NCI-H345 treated with DMSO at 0.1 percent for 48 hours (cell line): ENCODE measurements around the gene SPACA6.
"Not testable (repeated sequence)": the region's sequence is repeated elsewhere in the genome, so short reads cannot be mapped to it uniquely, and the experiment has no call there.

Source experiments
- DNase-seq: peaks from one replicate; lab custom pipeline; 2025; ENCODE audit not compliant: unreplicated experiment; lab: John Stamatoyannopoulos, UW

Gene SPACA6

GRCh38 chr19:51733742-51734522 is 40.8 kb downstream of the SPACA6 start:
- DNase-seq: no peak

- no peak for DNase-seq
These were observed 42.8 kb downstream of the SPACA6 start for GRCh38 chr19:51735759-51736449.

GRCh38 chr19:51737389-51737788 is 44.3 kb downstream of the SPACA6 start:
- DNase-seq: no peak

DNA sequence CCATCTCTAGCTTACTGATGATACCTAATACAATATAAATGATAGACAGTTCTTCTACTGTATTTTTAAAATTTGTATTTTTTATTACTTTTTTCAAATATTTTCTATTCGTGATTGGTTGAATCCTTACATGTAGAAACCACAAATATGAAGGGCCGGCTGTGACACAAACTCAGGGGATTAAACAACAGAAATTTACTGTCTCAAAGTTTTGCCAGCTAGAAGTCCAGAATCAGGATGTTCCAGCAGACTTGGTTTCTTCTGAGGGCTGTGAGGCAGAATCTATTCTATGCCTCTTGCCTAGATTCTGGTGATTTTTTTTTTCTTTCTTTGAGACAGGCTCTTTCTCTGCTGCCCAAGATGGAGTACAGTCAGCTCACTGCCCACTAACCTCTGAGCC is 44.8 kb downstream of the SPACA6 start:
- no peak for DNase-seq

- not testable (repeated sequence) for DNase-seq
These were observed 45.4 kb downstream of the SPACA6 start for GRCh38 chr19:51738523-51738922.

GRCh38 chr19:51739466-51740213 is 46.5 kb downstream of the SPACA6 start:
- no peak for DNase-seq

DNA sequence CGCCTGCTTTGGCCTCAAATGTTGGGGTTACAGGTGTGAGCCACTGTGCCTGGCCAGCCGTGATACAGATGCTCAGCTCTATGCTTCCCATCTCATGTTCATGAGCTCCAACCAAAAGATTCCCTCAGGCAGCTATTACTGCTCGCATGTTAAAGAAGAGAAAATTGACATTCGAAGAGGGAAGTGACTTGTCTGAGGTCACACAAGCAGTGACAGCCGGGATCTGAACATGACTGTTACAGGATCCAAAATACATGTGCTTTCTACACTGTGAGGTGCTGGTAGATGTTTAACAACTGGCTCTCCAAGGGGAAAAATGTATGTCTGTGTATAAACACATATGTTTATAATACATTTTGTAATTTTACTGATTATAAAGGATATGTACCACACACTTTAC is 47.2 kb downstream of the SPACA6 start:
- DNase-seq: no peak

GRCh38 chr19:51742789-51743188 is 49.7 kb downstream of the SPACA6 start:
- no peak for DNase-seq

DNA sequence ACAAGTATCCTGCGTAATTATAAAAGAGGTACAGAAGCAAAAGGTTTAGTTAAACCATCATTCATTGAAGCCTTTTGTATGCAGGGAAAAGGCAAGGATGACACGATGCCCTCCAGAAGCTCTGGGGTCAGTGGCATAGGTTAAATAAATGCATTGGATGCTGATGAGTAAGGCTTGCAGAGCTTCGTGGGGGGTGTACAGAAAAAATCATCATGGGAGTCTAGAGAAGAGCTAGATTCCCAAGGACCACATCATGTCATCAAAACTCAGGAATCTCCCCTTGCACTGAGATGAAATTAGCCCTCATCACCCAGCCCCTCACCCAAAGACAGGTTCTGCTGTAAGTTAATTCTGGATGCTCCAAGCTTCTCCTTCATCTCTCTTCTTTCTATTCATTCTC is 50.3 kb downstream of the SPACA6 start:
- no peak for DNase-seq

GRCh38 chr19:51746731-51747130 is 53.6 kb downstream of the SPACA6 start:
- no peak for DNase-seq

DNA sequence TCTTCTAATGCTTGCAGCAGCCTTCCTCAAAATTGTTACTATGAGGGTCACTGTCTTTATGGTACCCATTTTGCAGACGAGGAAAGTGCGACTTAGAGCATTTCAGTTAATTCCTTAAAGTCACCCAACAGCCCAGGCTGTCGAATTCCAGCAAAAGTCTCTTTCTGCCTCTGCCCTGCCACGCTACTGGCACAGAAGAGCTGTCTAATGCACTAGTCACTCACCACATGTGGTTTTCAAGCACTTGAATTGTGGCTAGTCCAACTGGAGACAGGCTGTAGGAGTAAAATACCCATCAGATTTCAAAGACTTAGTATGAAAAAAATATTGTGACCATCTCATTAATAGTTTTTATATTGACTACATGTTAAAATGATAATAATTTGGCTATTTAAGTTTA is 56.8 kb downstream of the SPACA6 start:
- no peak for DNase-seq

DNA sequence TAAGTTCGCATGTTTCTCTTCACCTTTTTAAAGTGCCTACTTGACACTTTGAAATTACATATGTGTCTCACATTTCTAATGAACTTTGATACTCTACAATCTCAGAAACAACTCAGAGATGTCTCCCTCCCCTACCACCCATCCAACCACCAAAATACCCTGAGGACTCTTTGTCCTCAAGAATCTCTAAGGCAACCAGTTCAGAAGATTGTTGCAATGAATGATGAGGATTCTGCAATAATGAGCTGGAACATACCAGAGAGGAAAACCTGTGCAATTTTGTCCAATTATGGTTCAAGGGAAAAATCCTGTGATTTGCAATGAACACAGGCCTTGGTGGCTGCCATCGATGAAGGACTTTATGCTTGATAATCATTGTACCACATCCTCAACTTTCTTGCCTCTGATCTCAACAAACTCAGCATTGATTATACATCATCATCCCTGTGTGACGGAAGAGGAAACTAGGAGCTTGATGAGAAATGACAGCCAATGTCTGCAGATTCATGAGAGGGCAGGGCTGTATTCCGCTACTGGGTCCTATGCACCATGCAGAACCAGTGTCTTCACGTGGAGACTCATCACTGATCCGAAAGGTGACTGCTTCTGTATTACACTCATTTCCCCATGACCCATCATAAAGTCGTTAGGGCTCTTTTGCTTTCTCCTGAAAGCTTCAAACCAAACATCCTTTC is 57.4 kb downstream of the SPACA6 start:
- no peak for DNase-seq

DNA sequence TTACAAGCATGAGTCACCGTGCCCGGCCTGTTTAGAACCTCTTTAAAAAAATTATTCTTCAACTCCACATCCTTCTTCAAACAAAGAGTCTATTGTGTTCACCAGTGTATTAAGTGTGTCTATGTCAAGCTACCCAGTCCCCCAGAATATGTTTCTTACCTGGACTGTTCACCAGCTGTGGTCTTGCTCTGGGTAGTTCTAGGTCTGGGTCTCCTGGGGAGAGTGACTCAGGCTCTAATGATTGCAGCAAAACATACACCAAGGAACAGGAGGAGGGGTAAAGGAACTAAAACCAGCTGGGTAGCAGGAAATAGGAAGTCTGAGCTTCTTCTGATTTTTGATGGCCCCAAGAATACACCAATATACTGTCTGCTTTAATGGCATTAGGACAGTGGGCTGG is 58.5 kb downstream of the SPACA6 start, which contains the start of gene FPR1:
Gene FPR1 (minus strand): TSS at position 224 of the 400 bp plus-strand sequence. CDS start 4,884 bp downstream, outside the sequence.
- DNase-seq: no peak

- no peak for DNase-seq
These were observed 61.0 kb downstream of the SPACA6 start for GRCh38 chr19:51754109-51754508.

DNA sequence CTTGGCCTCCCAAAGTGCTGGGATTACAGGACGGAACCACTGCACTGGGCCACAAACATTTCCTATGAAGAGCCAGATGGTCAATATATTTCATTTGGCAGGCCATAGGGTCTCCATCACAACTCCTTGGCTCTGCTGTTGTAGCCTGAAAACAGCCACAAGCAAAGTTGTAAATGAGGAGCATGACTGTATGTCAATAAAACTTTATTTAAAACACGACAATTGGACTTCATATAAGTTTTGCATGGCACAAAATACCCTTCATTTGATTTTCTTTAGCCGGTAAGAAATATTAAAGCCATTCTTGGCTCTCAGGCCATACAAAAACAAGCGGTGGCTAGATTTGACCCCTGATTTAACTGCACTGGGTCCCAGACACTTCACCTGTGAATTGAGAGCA is 61.6 kb downstream of the SPACA6 start:
- DNase-seq: no peak
